GM23338 (cell line): ENCODE results near the gene MCM3. TPM values are rescaled to one million over a fixed set of nuclear protein-coding genes. Genes with fewer than 3 reads are reported as not detected.

Source experiments
- ATAC-seq: fragments of 200-7000 bp; cut with Tn5 transposase; 3 replicates; pipeline ENCODE4 v1.9.1; 2020
- DNase-seq: peaks from one replicate; pipeline ENCODE4 v3.0.0-alpha.2; 2015; ENCODE audit warnings: low spot score
- H2AFZ ChIP-seq: fragments of 200-600 bp; sonication (generic); 2 replicates; pipeline ENCODE4 v1.8.0; 2016; ENCODE audit warnings: antibody characterized with exemption, mild to moderate bottlenecking, moderate library complexity
- H3F3A ChIP-seq: fragments of 200-600 bp; sonication (generic); replicated peaks from 2 replicates; pipeline ENCODE4 v1.8.0; 2017; ENCODE audit warnings: antibody characterized with exemption, mixed run types, low read depth
- H3K27ac ChIP-seq: fragments of 200-600 bp; sonication (generic); 2 replicates; pipeline ENCODE4 v1.6.1; 2016; ENCODE audit warnings: low read depth
- H3K27me3 ChIP-seq: fragments of 200-600 bp; sonication (generic); 2 replicates; pipeline ENCODE4 v1.8.0; 2016; ENCODE audit warnings: mild to moderate bottlenecking, mixed run types, moderate library complexity; ENCODE audit not compliant: insufficient read depth
- H3K36me3 ChIP-seq: fragments of 200-600 bp; sonication (generic); 2 replicates; pipeline ENCODE4 v1.8.0; 2016; ENCODE audit warnings: mild to moderate bottlenecking; ENCODE audit not compliant: insufficient read depth
- H3K4me1 ChIP-seq: fragments of 200-600 bp; sonication (generic); 2 replicates; pipeline ENCODE4 v1.8.0; 2016; ENCODE audit warnings: mild to moderate bottlenecking, moderate library complexity; ENCODE audit not compliant: insufficient read depth
- H3K4me2 ChIP-seq: fragments of 200-600 bp; sonication (generic); 2 replicates; pipeline ENCODE4 v1.7.1; 2017; ENCODE audit warnings: mixed run types
- H3K4me3 ChIP-seq: fragments of 200-600 bp; sonication (generic); 2 replicates; pipeline ENCODE4 v1.6.1; 2016; ENCODE audit warnings: mixed run types
- H3K79me2 ChIP-seq: fragments of 200-600 bp; sonication (generic); replicated peaks from 2 replicates; pipeline ENCODE4 v1.8.0; 2017; ENCODE audit warnings: mild to moderate bottlenecking; ENCODE audit not compliant: insufficient read depth
- H3K9me2 ChIP-seq: fragments of 200-600 bp; sonication (generic); 2 replicates; pipeline ENCODE4 v1.8.0; 2017; ENCODE audit not compliant: insufficient read depth
- H4K20me1 ChIP-seq: fragments of 200-600 bp; sonication (generic); replicated peaks from 2 replicates; pipeline ENCODE4 v1.8.0; 2017; ENCODE audit warnings: mild to moderate bottlenecking; ENCODE audit not compliant: insufficient read depth
- H3K27ac Mint-ChIP-seq: 2 replicates; pipeline ENCODE4 v1.8.0; 2020; ENCODE audit warnings: inconsistent platforms, mild to moderate bottlenecking, moderate library complexity, mixed read lengths
- H3K27me3 Mint-ChIP-seq: 3 replicates; pipeline ENCODE4 v1.8.0; 2022; ENCODE audit warnings: low read depth, mild to moderate bottlenecking, moderate library complexity, mixed read lengths, inconsistent platforms; ENCODE audit not compliant: insufficient read depth, poor library complexity
- H3K36me3 Mint-ChIP-seq: 3 replicates; pipeline ENCODE4 v1.8.0; 2021; ENCODE audit warnings: low read depth, mild to moderate bottlenecking, inconsistent platforms, moderate library complexity, mixed read lengths
- H3K4me1 Mint-ChIP-seq: 3 replicates; pipeline ENCODE4 v1.8.0; 2020; ENCODE audit warnings: mild to moderate bottlenecking, inconsistent platforms, mixed read lengths
- H3K4me3 Mint-ChIP-seq: 3 replicates; pipeline ENCODE4 v1.8.0; 2021; ENCODE audit warnings: moderate library complexity, mild to moderate bottlenecking, inconsistent platforms, mixed read lengths
- H3K9me3 Mint-ChIP-seq: 3 replicates; pipeline ENCODE4 v1.8.0; 2020; ENCODE audit warnings: moderate library complexity, mild to moderate bottlenecking, inconsistent platforms, mixed read lengths
- EZH2phosphoT487 ChIP-seq: fragments of 200-600 bp; sonication (generic); IDR thresholded peaks from one replicate; pipeline ENCODE4 v1.8.1; 2018; ENCODE audit warnings: antibody characterized with exemption; ENCODE audit not compliant: unreplicated experiment
- JUNB ChIP-seq: IDR thresholded peaks from one replicate; pipeline ENCODE4 v1.6.1; 2016; ENCODE audit warnings: antibody characterized with exemption; ENCODE audit not compliant: unreplicated experiment
- NANOG ChIP-seq: IDR thresholded peaks from 2 replicates; pipeline ENCODE4 v1.6.1; 2016; ENCODE audit warnings: antibody characterized with exemption, borderline replicate concordance
- POLR2AphosphoS5 ChIP-seq: IDR thresholded peaks from 2 replicates; pipeline ENCODE4 v1.6.1; 2016; ENCODE audit warnings: antibody characterized with exemption, low read depth
- STAT1 ChIP-seq: IDR thresholded peaks from one replicate; pipeline ENCODE4 v1.6.1; 2016; ENCODE audit warnings: antibody characterized with exemption; ENCODE audit not compliant: unreplicated experiment
- polyA plus RNA-seq: library from polyadenylated mRNA; unstranded; fragments of >200 nt; fragmentation: Nextera tagmentation; extraction: Ambion mirVana; gene quantifications from 2 replicates; pipeline ENCODE4 v1.2.1, GENCODE V29; 2016
- total RNA-seq: library from RNA; depleted of rRNA; stranded (reverse); fragments of >200 nt; shearing (Covaris generic); gene quantifications from 2 replicates; pipeline ENCODE4 v1.2.3, GENCODE V29; 2014
- TF ChIP-seq, protein P1 (sequence below): fragments of 250-450 bp; sonication (Bioruptor Pico); IDR thresholded peaks from 2 replicates; pipeline ENCODE4 v1.5.0; 2020; ENCODE audit warnings: mild to moderate bottlenecking, moderate library complexity
- TF ChIP-seq, protein P2 (sequence below): IDR thresholded peaks from one replicate; pipeline ENCODE4 v1.6.1; 2018; ENCODE audit warnings: antibody characterized with exemption; ENCODE audit not compliant: unreplicated experiment

The MCM3 gene
- total and polyA plus RNA-seq, 2 experiments from 2014 or later = 157 to 369 TPM

DNA sequence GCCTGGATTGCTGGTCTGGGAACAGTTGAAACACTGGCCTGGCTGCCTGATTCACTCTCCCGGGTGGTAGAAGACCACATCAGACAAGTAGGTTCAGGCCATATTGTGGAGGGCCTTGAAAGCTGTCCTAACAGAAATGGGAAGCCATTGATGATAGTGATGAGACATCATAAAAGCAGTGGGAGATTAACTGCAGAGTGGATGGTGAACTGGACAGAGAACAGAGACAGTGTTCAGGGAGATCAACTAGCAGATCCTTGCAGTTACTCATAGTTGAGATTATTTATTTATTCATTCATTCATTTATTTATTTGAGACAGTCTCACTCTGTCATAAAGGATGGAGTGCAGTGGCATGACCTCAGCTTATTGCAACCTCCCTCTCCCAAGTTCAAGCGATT lies 30.2 kb upstream of the MCM3 start (continued):
- TF ChIP-seq, protein P1, sequence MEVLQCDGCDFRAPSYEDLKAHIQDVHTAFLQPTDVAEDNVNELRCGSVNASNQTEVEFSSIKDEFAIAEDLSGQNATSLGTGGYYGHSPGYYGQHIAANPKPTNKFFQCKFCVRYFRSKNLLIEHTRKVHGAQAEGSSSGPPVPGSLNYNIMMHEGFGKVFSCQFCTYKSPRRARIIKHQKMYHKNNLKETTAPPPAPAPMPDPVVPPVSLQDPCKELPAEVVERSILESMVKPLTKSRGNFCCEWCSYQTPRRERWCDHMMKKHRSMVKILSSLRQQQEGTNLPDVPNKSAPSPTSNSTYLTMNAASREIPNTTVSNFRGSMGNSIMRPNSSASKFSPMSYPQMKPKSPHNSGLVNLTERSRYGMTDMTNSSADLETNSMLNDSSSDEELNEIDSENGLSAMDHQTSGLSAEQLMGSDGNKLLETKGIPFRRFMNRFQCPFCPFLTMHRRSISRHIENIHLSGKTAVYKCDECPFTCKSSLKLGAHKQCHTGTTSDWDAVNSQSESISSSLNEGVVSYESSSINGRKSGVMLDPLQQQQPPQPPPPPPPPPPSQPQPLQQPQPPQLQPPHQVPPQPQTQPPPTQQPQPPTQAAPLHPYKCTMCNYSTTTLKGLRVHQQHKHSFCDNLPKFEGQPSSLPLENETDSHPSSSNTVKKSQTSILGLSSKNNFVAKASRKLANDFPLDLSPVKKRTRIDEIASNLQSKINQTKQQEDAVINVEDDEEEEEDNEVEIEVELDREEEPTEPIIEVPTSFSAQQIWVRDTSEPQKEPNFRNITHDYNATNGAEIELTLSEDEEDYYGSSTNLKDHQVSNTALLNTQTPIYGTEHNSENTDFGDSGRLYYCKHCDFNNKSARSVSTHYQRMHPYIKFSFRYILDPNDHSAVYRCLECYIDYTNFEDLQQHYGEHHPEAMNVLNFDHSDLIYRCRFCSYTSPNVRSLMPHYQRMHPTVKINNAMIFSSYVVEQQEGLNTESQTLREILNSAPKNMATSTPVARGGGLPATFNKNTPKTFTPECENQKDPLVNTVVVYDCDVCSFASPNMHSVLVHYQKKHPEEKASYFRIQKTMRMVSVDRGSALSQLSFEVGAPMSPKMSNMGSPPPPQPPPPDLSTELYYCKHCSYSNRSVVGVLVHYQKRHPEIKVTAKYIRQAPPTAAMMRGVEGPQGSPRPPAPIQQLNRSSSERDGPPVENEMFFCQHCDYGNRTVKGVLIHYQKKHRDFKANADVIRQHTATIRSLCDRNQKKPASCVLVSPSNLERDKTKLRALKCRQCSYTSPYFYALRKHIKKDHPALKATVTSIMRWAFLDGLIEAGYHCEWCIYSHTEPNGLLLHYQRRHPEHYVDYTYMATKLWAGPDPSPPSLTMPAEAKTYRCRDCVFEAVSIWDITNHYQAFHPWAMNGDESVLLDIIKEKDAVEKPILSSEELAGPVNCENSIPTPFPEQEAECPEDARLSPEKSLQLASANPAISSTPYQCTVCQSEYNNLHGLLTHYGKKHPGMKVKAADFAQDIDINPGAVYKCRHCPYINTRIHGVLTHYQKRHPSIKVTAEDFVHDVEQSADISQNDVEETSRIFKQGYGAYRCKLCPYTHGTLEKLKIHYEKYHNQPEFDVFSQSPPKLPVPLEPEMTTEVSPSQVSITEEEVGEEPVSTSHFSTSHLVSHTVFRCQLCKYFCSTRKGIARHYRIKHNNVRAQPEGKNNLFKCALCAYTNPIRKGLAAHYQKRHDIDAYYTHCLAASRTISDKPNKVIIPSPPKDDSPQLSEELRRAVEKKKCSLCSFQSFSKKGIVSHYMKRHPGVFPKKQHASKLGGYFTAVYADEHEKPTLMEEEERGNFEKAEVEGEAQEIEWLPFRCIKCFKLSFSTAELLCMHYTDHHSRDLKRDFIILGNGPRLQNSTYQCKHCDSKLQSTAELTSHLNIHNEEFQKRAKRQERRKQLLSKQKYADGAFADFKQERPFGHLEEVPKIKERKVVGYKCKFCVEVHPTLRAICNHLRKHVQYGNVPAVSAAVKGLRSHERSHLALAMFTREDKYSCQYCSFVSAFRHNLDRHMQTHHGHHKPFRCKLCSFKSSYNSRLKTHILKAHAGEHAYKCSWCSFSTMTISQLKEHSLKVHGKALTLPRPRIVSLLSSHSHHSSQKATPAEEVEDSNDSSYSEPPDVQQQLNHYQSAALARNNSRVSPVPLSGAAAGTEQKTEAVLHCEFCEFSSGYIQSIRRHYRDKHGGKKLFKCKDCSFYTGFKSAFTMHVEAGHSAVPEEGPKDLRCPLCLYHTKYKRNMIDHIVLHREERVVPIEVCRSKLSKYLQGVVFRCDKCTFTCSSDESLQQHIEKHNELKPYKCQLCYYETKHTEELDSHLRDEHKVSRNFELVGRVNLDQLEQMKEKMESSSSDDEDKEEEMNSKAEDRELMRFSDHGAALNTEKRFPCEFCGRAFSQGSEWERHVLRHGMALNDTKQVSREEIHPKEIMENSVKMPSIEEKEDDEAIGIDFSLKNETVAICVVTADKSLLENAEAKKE (CRISPR knock-in tag) = no peak
- TF ChIP-seq STAT1 (no peak), EZH2phosphoT487 (no peak)

DNA sequence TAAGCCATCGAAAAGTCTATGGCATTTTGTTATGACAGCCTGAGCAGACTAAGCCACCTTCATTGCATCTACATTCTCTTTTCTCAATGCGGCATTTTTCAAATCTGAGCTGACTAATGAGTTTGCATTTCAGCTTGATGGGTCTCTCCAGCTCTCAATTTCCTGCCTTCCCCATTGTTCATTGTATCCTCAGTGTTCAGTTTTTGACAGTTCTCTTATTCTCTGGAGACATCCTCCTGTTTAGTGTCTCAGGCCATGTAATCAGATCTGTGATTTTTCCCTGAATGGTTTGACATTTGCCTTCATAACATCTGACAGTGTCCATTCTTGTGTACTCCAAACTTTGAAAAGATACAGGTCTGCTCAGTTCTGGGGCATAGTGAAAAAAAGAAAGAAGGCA lies 27.9 kb upstream of the MCM3 start:
- ATAC-seq = no peak
- H3K4me3 Mint-ChIP-seq = no peak overlapping the region
- H2AFZ ChIP-seq = peak overlapping the region; percentile 69; the same call in 1 of the 2 replicates

More for the DNA sequence above, 27.9 kb upstream of the MCM3 start:
- H3K9me2 ChIP-seq = no peaks in the 10 kb centered on the region
- H3K36me3 ChIP-seq = no peaks in the 10 kb centered on the region
- TF ChIP-seq POLR2AphosphoS5 (no peak), NANOG (no peak), EZH2phosphoT487 (no peak), JUNB (no peak)
- TF ChIP-seq, protein P2, sequence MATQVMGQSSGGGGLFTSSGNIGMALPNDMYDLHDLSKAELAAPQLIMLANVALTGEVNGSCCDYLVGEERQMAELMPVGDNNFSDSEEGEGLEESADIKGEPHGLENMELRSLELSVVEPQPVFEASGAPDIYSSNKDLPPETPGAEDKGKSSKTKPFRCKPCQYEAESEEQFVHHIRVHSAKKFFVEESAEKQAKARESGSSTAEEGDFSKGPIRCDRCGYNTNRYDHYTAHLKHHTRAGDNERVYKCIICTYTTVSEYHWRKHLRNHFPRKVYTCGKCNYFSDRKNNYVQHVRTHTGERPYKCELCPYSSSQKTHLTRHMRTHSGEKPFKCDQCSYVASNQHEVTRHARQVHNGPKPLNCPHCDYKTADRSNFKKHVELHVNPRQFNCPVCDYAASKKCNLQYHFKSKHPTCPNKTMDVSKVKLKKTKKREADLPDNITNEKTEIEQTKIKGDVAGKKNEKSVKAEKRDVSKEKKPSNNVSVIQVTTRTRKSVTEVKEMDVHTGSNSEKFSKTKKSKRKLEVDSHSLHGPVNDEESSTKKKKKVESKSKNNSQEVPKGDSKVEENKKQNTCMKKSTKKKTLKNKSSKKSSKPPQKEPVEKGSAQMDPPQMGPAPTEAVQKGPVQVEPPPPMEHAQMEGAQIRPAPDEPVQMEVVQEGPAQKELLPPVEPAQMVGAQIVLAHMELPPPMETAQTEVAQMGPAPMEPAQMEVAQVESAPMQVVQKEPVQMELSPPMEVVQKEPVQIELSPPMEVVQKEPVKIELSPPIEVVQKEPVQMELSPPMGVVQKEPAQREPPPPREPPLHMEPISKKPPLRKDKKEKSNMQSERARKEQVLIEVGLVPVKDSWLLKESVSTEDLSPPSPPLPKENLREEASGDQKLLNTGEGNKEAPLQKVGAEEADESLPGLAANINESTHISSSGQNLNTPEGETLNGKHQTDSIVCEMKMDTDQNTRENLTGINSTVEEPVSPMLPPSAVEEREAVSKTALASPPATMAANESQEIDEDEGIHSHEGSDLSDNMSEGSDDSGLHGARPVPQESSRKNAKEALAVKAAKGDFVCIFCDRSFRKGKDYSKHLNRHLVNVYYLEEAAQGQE = no peak
- no peaks in the 10 kb centered on the region for H3K36me3 Mint-ChIP-seq
- no peak overlapping the region for H3K27ac ChIP-seq
- H3F3A ChIP-seq = no peaks in the 10 kb centered on the region
- H3K79me2 ChIP-seq = no peaks in the 10 kb centered on the region
- H3K4me2 ChIP-seq = no peak overlapping the region
- DNase-seq = no peak
- H3K27ac Mint-ChIP-seq = no peak overlapping the region
- H3K4me1 ChIP-seq = no peaks in the 10 kb centered on the region; the same call in 1 of the 2 replicates
- no peaks in the 10 kb centered on the region for H4K20me1 ChIP-seq
- no peak overlapping the region for H3K4me3 ChIP-seq
- H3K4me1 Mint-ChIP-seq = peaks cover 6% of the 10 kb centered on the region; the same call in 2 of the 3 replicates
- peaks cover 5% of the 10 kb centered on the region for H3K27me3 Mint-ChIP-seq
- no peaks in the 10 kb centered on the region for H3K27me3 ChIP-seq
- H3K9me3 Mint-ChIP-seq = no peaks in the 10 kb centered on the region
